ENCODE results near the gene MEX3A. TPM values are rescaled to one million over a fixed set of nuclear protein-coding genes. Genes with fewer than 3 reads are reported as not detected.

Gene MEX3A
- total and polyA plus RNA-seq, 5 donors from 2014 or later: not detected

DNA sequence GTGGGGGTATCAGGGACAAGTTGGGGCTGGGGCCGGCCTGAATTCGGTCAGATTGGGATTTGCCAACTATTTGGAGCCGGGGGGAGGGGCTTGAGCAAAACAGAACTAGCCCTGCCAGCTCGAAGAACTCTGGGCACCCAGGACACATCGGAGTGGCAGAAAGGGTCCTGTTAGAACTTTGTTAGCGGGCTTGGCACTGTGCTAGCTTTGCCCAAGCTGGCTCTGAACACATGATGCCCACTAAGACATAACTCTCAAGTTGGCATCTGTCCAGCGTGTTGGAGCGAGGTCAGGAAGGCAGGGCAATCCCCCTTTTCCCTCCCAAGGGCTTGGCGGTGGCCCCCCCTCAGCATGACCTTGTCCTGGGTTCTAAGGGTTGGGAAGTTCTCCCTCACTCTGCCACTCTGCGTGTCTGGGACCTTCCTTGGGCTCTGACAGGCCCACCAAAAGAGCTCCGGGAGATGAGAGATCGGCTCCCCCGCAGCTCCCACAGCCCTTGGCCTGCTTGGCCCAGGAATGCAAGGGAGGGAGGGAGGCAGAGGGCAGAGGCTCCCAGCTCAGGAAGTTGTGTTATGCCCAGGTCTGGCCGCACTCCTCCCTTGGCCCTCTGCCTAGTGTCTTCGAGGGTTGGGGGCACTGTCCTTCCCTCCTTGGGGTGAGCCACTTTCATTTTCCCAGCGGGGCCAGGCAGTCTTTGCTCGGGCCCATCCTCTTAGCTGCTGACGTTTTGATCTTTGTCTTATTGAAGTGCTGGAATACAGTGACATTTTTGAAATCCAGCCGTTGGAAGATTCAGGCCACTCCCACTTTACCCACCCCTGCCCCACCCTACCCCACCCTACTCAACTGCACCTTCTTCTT, 33.5 kb upstream of the MEX3A start:
- Mint-ChIP-seq H3K27ac (peak overlapping the region; percentile 90 to 97 (median 96)), H3K27me3 (peaks cover 13% of the 10 kb centered on the region), H3K36me3 (no peaks in the 10 kb centered on the region), H3K9me3 (peaks cover 0 to 5% (median 0%) of the 10 kb centered on the region in 7 donors), H3K4me1 (peaks cover 5 to 42% (median 21%) of the 10 kb centered on the region in 4 donors), H3K4me3 (peak overlapping the region; percentile 94 to 100 (median 97))
- peaks cover 3% of the 10 kb centered on the region for H3K36me3 ChIP-seq (ENCODE audit: control insufficient read depth, insufficient read depth, low read length)
- no peak for DNase-seq
- H3K27me3 ChIP-seq (ENCODE audit: control insufficient read depth, insufficient read depth, low read length): no peaks in the 10 kb centered on the region
- ATAC-seq (ENCODE audit: low read depth in 2 of 2): no peak
- H3K27ac ChIP-seq (ENCODE audit: insufficient read depth, low read length, poor library complexity, severe bottlenecking): peak overlapping the region; percentile 89
- H3K4me1 ChIP-seq (ENCODE audit: control insufficient read depth, insufficient read depth, low read length, poor library complexity, severe bottlenecking): peaks cover 48% of the 10 kb centered on the region
- H3K4me3 ChIP-seq (ENCODE audit: low read depth, low read length): peak overlapping the region; percentile 92
- H3K9me3 ChIP-seq (ENCODE audit: control insufficient read depth in 2 of 2, low read length in 2 of 2): no peaks in the 10 kb centered on the region

DNA sequence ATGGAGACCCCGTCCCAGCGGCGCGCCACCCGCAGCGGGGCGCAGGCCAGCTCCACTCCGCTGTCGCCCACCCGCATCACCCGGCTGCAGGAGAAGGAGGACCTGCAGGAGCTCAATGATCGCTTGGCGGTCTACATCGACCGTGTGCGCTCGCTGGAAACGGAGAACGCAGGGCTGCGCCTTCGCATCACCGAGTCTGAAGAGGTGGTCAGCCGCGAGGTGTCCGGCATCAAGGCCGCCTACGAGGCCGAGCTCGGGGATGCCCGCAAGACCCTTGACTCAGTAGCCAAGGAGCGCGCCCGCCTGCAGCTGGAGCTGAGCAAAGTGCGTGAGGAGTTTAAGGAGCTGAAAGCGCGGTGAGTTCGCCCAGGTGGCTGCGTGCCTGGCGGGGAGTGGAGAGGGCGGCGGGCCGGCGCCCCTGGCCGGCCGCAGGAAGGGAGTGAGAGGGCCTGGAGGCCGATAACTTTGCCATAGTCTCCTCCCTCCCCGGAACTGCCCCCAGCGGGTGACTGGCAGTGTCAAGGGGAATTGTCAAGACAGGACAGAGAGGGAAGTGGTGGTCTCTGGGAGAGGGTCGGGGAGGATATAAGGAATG, 32.8 kb upstream of the MEX3A start:
- Mint-ChIP-seq H3K4me3 (peak overlapping the region; percentile 94 to 100 (median 97)), H3K27me3 (peaks cover 13% of the 10 kb centered on the region), H3K4me1 (peaks cover 5 to 35% (median 18%) of the 10 kb centered on the region in 4 donors), H3K9me3 (peaks cover 0 to 5% (median 0%) of the 10 kb centered on the region in 7 donors), H3K27ac (peak overlapping the region; percentile 90 to 97 (median 96)), H3K36me3 (no peaks in the 10 kb centered on the region)
- ATAC-seq (ENCODE audit: low read depth in 2 of 2) (no peak), DNase-seq (peak in 1 of 3 donors; percentile 29)
- Histone ChIP-seq H3K36me3 (ENCODE audit: control insufficient read depth, insufficient read depth, low read length) (peaks cover 3% of the 10 kb centered on the region), H3K4me1 (ENCODE audit: control insufficient read depth, insufficient read depth, low read length, poor library complexity, severe bottlenecking) (peaks cover 42% of the 10 kb centered on the region), H3K4me3 (ENCODE audit: low read depth, low read length) (peak overlapping the region; percentile 92), H3K27me3 (ENCODE audit: control insufficient read depth, insufficient read depth, low read length) (no peaks in the 10 kb centered on the region), H3K9me3 (ENCODE audit: control insufficient read depth in 2 of 2, low read length in 2 of 2) (no peaks in the 10 kb centered on the region), H3K27ac (ENCODE audit: insufficient read depth, low read length, poor library complexity, severe bottlenecking) (peak overlapping the region; percentile 89)

GRCh38 chr1:156114101-156114918, 32.0 kb upstream of the MEX3A start, which contains the start of gene LMNA:
Gene LMNA, plus strand, starts transcription at chr1:156114711. Its CDS starts 208 bp downstream, at chr1:156114919.
- Histone ChIP-seq H3K4me1 (ENCODE audit: control insufficient read depth, insufficient read depth, low read length, poor library complexity, severe bottlenecking) (peaks cover 34% of the 10 kb centered on the region), H3K36me3 (ENCODE audit: control insufficient read depth, insufficient read depth, low read length) (no peaks in the 10 kb centered on the region), H3K4me3 (ENCODE audit: low read depth, low read length) (peak within 1 kb of the TSS; percentile 92), H3K27me3 (ENCODE audit: control insufficient read depth, insufficient read depth, low read length) (no peaks in the 10 kb centered on the region), H3K27ac (ENCODE audit: insufficient read depth, low read length, poor library complexity, severe bottlenecking) (peak within 1 kb of the TSS; percentile 89), H3K9me3 (ENCODE audit: control insufficient read depth in 2 of 2, low read length in 2 of 2) (no peaks in the 10 kb centered on the region)
- peak; percentile 83 to 85 for ATAC-seq (ENCODE audit: low read depth in 2 of 2)
- Mint-ChIP-seq H3K27me3 (peaks cover 13% of the 10 kb centered on the region), H3K4me3 (peak within 1 kb of the TSS; percentile 94 to 100 (median 97)), H3K4me1 (peaks cover 5 to 31% (median 17%) of the 10 kb centered on the region in 4 donors), H3K9me3 (peaks cover 0 to 5% (median 0%) of the 10 kb centered on the region in 7 donors), H3K27ac (peak within 1 kb of the TSS; percentile 90 to 97 (median 96)), H3K36me3 (no peaks in the 10 kb centered on the region)
- peak; percentile 68 to 82 (median 79) for DNase-seq

- Histone ChIP-seq H3K27ac (ENCODE audit: insufficient read depth, low read length, poor library complexity, severe bottlenecking) (peak overlapping the region; percentile 89), H3K4me3 (ENCODE audit: low read depth, low read length) (no peak overlapping the region), H3K27me3 (ENCODE audit: control insufficient read depth, insufficient read depth, low read length) (no peaks in the 10 kb centered on the region), H3K9me3 (ENCODE audit: control insufficient read depth in 2 of 2, low read length in 2 of 2) (no peaks in the 10 kb centered on the region), H3K36me3 (ENCODE audit: control insufficient read depth, insufficient read depth, low read length) (no peaks in the 10 kb centered on the region), H3K4me1 (ENCODE audit: control insufficient read depth, insufficient read depth, low read length, poor library complexity, severe bottlenecking) (peaks cover 30% of the 10 kb centered on the region)
- Mint-ChIP-seq H3K36me3 (no peaks in the 10 kb centered on the region), H3K4me3 (peak overlapping the region; percentile 41 to 100 (median 72)), H3K27ac (peak overlapping the region; percentile 84 to 97 (median 90)), H3K9me3 (peaks cover 0 to 5% (median 0%) of the 10 kb centered on the region in 7 donors), H3K4me1 (peaks cover 5 to 29% (median 15%) of the 10 kb centered on the region in 4 donors), H3K27me3 (peaks cover 13% of the 10 kb centered on the region)
- ATAC-seq (ENCODE audit: low read depth in 2 of 2) (no peak), DNase-seq (no peak)
Measured at GRCh38 chr1:156113282-156113950, 31.2 kb upstream of the MEX3A start.

DNA sequence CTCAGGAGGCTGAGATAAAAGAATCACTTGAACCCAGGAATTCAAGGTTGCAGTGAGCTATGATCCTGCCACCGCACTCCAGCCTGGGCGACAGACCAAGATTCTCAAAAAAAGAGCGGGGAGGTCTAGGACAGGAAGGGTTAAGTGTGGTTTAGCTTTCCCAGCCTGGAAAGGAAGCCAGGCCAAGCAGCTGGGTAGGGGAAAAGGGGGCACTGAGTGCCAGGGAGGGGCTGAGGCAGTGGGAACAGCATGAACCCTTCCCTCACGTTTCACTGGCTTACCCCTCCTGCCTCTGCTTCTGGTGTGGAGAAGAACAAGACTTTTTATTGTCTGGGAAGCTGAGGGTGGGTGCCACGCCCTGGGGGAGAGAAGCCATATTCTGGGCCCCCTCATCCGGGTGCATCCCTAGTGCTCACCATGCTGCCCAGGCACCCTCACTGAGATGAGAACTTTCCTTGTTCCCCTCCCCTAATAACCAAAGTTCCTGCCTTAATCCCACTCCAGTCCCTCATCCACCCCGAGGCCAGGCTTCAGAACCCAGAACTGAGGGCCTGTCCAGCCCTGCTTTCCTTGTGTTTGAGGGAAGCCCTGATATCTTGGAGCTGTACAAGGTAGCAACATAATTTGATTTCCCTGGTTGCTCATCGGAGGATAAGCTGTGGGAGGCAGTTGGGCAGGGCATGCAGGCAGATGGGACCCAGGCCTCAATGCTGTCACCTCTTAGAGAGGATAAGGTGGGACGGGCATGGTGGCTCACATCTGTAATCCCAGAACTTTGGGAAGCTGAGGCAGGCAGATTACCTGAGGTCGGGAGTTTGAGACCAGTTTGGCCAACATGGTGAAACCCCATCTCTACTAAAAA, 30.2 kb upstream of the MEX3A start:
- ATAC-seq (ENCODE audit: low read depth in 2 of 2) (no peak), DNase-seq (no peak)
- H3K36me3 Mint-ChIP-seq: no peaks in the 10 kb centered on the region
- H3K4me3 Mint-ChIP-seq: peak overlapping the region in 2 of 4 donors; percentile 59 to 100
- H3K9me3 Mint-ChIP-seq: peaks cover 0 to 5% (median 0%) of the 10 kb centered on the region in 7 donors
- H3K4me3 ChIP-seq (ENCODE audit: low read depth, low read length): no peak overlapping the region
- no peaks in the 10 kb centered on the region for H3K9me3 ChIP-seq (ENCODE audit: control insufficient read depth in 2 of 2, low read length in 2 of 2)
- peaks cover 13% of the 10 kb centered on the region for H3K27me3 Mint-ChIP-seq
- no peaks in the 10 kb centered on the region for H3K27me3 ChIP-seq (ENCODE audit: control insufficient read depth, insufficient read depth, low read length)
- peaks cover 24% of the 10 kb centered on the region for H3K4me1 ChIP-seq (ENCODE audit: control insufficient read depth, insufficient read depth, low read length, poor library complexity, severe bottlenecking)
- no peak overlapping the region for H3K27ac ChIP-seq (ENCODE audit: insufficient read depth, low read length, poor library complexity, severe bottlenecking)
- peaks cover 5 to 29% (median 14%) of the 10 kb centered on the region in 4 donors for H3K4me1 Mint-ChIP-seq
- no peaks in the 10 kb centered on the region for H3K36me3 ChIP-seq (ENCODE audit: control insufficient read depth, insufficient read depth, low read length)
- H3K27ac Mint-ChIP-seq: peak overlapping the region in 2 of 3 donors; percentile 64 to 83

- H3K27ac Mint-ChIP-seq: peak overlapping the region; percentile 1 to 64 (median 60)
- no peaks in the 10 kb centered on the region for H3K9me3 ChIP-seq (ENCODE audit: control insufficient read depth in 2 of 2, low read length in 2 of 2)
- H3K27me3 ChIP-seq (ENCODE audit: control insufficient read depth, insufficient read depth, low read length): no peaks in the 10 kb centered on the region
- H3K4me1 Mint-ChIP-seq: peaks cover 5 to 33% (median 19%) of the 10 kb centered on the region in 4 donors
- no peak for ATAC-seq (ENCODE audit: low read depth in 2 of 2)
- no peak overlapping the region for H3K27ac ChIP-seq (ENCODE audit: insufficient read depth, low read length, poor library complexity, severe bottlenecking)
- DNase-seq: no peak
- no peak overlapping the region for H3K4me3 ChIP-seq (ENCODE audit: low read depth, low read length)
- peaks cover 0 to 2% (median 0%) of the 10 kb centered on the region in 7 donors for H3K9me3 Mint-ChIP-seq
- peaks cover 13% of the 10 kb centered on the region for H3K27me3 Mint-ChIP-seq
- no peaks in the 10 kb centered on the region for H3K36me3 Mint-ChIP-seq
- H3K36me3 ChIP-seq (ENCODE audit: control insufficient read depth, insufficient read depth, low read length): no peaks in the 10 kb centered on the region
- H3K4me1 ChIP-seq (ENCODE audit: control insufficient read depth, insufficient read depth, low read length, poor library complexity, severe bottlenecking): peaks cover 34% of the 10 kb centered on the region
- peak overlapping the region in 2 of 4 donors; percentile 48 to 61 for H3K4me3 Mint-ChIP-seq
Measured at GRCh38 chr1:156111355-156111962, 29.2 kb upstream of the MEX3A start.

All from CD4-positive, CD25-positive, alpha-beta regulatory T cell (primary cell).